Vagina (tissue), 2 donors: ENCODE measurements around the gene RAB11FIP4. TPM values are rescaled to one million over a fixed set of nuclear protein-coding genes. Genes with fewer than 3 reads are reported as not detected.

Source experiments
- DNase-seq, 2 donors: peaks; one replicate each; pipeline ENCODE4 v3.0.0-alpha.2; 2017; ENCODE audit errors: extremely low spot score in 2 of 2
- H3K27ac ChIP-seq: fragments of 200-600 bp; sonication (generic); one replicate; pipeline ENCODE4 v1.5.1; 2019
- H3K27me3 ChIP-seq: fragments of 200-600 bp; sonication (generic); one replicate; pipeline ENCODE4 v1.5.1; 2019
- H3K36me3 ChIP-seq, 2 donors: fragments of 200-600 bp; sonication (generic); one replicate each; pipeline ENCODE4 v1.5.1; 2017 to 2019
- H3K4me1 ChIP-seq: fragments of 200-600 bp; sonication (generic); one replicate; pipeline ENCODE4 v1.5.1; 2019
- H3K4me3 ChIP-seq, 2 donors: fragments of 200-600 bp; sonication (generic); 1 replicate in 1 of 2; 2 replicates in 1 of 2; pipeline ENCODE4 v1.5.1; 2016 to 2019
- H3K9me3 ChIP-seq: fragments of 200-600 bp; sonication (generic); one replicate; pipeline ENCODE4 v1.5.1; 2019
- CTCF ChIP-seq, 3 experiments: fragments of 450-650 bp in 2 of 3; fragments of 200-600 bp in 1 of 3; sonication (generic) in 1 of 3; IDR thresholded peaks; one replicate each; pipeline ENCODE4 v1.5.1; 2017 to 2019; ENCODE audit warnings: antibody characterized with exemption in 3 of 3, mild to moderate bottlenecking in 2 of 3, moderate library complexity in 2 of 3
- POLR2A ChIP-seq, 2 donors: fragments of 450-650 bp; IDR thresholded peaks; one replicate each; pipeline ENCODE4 v1.6.1; 2017; ENCODE audit warnings: antibody characterized with exemption in 2 of 2, mild to moderate bottlenecking in 2 of 2, moderate library complexity in 2 of 2
- POLR2AphosphoS5 ChIP-seq, 2 donors: sonication (generic); formaldehyde crosslinking; IDR thresholded peaks; one replicate each; pipeline ENCODE4 v1.9.0; 2017; ENCODE audit warnings: antibody characterized with exemption in 2 of 2, mild to moderate bottlenecking in 2 of 2, low read depth in 1 of 2; ENCODE audit not compliant: insufficient read depth in 1 of 2
- intact Hi-C: fragments of 100-400 bp; cut with DNase I; formaldehyde crosslinking; loops from one replicate; pipeline ENCODE4 v1.15.1; 2023
- total RNA-seq: library from RNA; depleted of rRNA; stranded (reverse); fragments of >200 nt; gene quantifications from one replicate; pipeline ENCODE4 v1.2.3, GENCODE V29; 2016

Gene RAB11FIP4
- total RNA-seq, 1 donor from 2014 or later: 11.0 TPM

GRCh38 chr17:31488264-31488981 lies 96.9 kb downstream of the RAB11FIP4 start:
- Histone ChIP-seq H3K36me3 (no peaks in the 10 kb centered on the region), H3K27ac (peak overlapping the region; percentile 78), H3K4me3 (peak overlapping the region; percentile 58 to 79), H3K27me3 (no peaks in the 10 kb centered on the region), H3K9me3 (no peaks in the 10 kb centered on the region), H3K4me1 (peaks cover 53% of the 10 kb centered on the region)
- intact Hi-C loops: no loop called here
- TF ChIP-seq POLR2A (IDR thresholded peaks at IDR 0.05) (no peak), CTCF (IDR thresholded peaks at IDR 0.05) (no peak), POLR2AphosphoS5 (IDR thresholded peaks at IDR 0.05; ENCODE audit: insufficient read depth in 1 of 2, low read depth in 1 of 2) (no peak)
- no peak for DNase-seq

GRCh38 chr17:31488982-31489294 lies 97.5 kb downstream of the RAB11FIP4 start:
- Histone ChIP-seq H3K9me3 (no peaks in the 10 kb centered on the region), H3K4me1 (peaks cover 53% of the 10 kb centered on the region), H3K4me3 (peak overlapping the region; percentile 58 to 79), H3K36me3 (no peaks in the 10 kb centered on the region), H3K27ac (no peak overlapping the region), H3K27me3 (no peaks in the 10 kb centered on the region)
- no peak for DNase-seq
- intact Hi-C loops: no loop called here
- TF ChIP-seq POLR2A (IDR thresholded peaks at IDR 0.05) (no peak), POLR2AphosphoS5 (IDR thresholded peaks at IDR 0.05; ENCODE audit: insufficient read depth in 1 of 2, low read depth in 1 of 2) (no peak), CTCF (IDR thresholded peaks at IDR 0.05) (no peak)

DNA sequence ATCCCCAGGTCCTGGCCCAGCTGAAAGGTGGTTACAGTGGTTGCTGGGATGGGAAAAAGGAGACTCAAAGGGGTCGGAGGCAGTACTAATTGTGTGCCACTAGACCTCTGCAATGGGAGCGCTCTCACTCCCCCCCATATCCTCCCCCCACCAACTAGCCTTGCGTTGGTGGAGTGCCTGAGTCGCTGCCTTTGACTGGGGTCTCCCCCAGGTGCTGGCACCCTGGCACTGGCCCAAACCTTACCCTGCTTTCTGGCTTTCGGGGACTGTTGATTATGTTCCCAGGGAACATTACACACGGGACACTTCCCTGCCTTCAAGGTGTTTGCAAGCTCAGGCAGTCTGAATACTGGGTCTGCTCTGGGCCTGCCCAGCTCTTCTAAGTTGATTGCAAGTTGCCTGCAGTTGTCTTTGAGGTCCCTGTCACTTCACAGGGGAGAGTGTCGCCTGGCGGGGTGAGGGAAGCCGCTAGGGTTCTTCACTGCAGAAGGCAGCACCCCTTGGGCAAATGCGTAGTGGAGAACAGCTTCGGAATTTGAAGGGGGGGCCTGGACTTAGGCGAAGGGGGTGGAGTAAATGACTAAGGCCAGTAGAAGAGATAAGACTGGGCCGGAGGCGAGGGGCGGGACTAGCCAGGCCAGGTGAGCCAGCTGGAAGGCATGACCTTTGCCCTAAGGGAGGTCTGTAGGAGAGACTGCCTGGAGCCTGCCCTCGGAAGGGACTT lies 98.0 kb downstream of the RAB11FIP4 start:
- Histone ChIP-seq H3K4me1 (peaks cover 53% of the 10 kb centered on the region), H3K36me3 (no peaks in the 10 kb centered on the region), H3K4me3 (peak overlapping the region in 1 of 2 donors; percentile 58), H3K27ac (no peak overlapping the region), H3K9me3 (no peaks in the 10 kb centered on the region), H3K27me3 (no peaks in the 10 kb centered on the region)
- TF ChIP-seq POLR2AphosphoS5 (IDR thresholded peaks at IDR 0.05; ENCODE audit: insufficient read depth in 1 of 2, low read depth in 1 of 2): no peak
- no peak for TF ChIP-seq POLR2A (IDR thresholded peaks at IDR 0.05)
- TF ChIP-seq CTCF (IDR thresholded peaks at IDR 0.05): no peak
- no peak for DNase-seq
- intact Hi-C loops: no loop called here

- Histone ChIP-seq H3K36me3 (no peaks in the 10 kb centered on the region), H3K27ac (no peak overlapping the region), H3K4me1 (peaks cover 53% of the 10 kb centered on the region), H3K9me3 (no peaks in the 10 kb centered on the region), H3K4me3 (no peak overlapping the region), H3K27me3 (no peaks in the 10 kb centered on the region)
- no peak for DNase-seq
- TF ChIP-seq POLR2AphosphoS5 (IDR thresholded peaks at IDR 0.05; ENCODE audit: insufficient read depth in 1 of 2, low read depth in 1 of 2) (no peak), CTCF (IDR thresholded peaks at IDR 0.05) (no peak), POLR2A (IDR thresholded peaks at IDR 0.05) (no peak)
- intact Hi-C loops: no loop called here
These were observed 98.7 kb downstream of the RAB11FIP4 start for GRCh38 chr17:31490019-31490650.
